Subcutaneous adipose tissue (tissue), 4 donors: ENCODE data around the gene TMEM256. TPM values are rescaled to one million over a fixed set of nuclear protein-coding genes. Genes with fewer than 3 reads are reported as not detected.

Experiments used
- CTCF ChIP-seq: fragments of 450-650 bp; IDR thresholded peaks from one replicate; pipeline ENCODE4 v1.5.1; 2016; ENCODE audit warnings: low read depth, mild to moderate bottlenecking, control low read depth, antibody characterized with exemption, moderate library complexity
- total RNA-seq, 4 donors: library from RNA; depleted of rRNA; stranded (reverse); fragments of >200 nt; gene quantifications; one replicate each; pipeline ENCODE4 v1.1.0, GENCODE V29; 2016

The TMEM256 gene
- total RNA-seq, 4 donors from 2014 or later, result 76.7 to 134 (median 109) TPM

GRCh38 chr17:7388856-7389255 lies 15.0 kb downstream of the TMEM256 start:
- no peak for TF ChIP-seq CTCF

- TF ChIP-seq CTCF, result no peak
Observed at GRCh38 chr17:7384489-7385081, 19.3 kb downstream of the TMEM256 start.

- TF ChIP-seq CTCF, result no peak
Observed at GRCh38 chr17:7383742-7384488, 20.0 kb downstream of the TMEM256 start.

GRCh38 chr17:7383371-7383741 lies 20.5 kb downstream of the TMEM256 start:
- no peak for TF ChIP-seq CTCF

- TF ChIP-seq CTCF, result no peak
Observed at GRCh38 chr17:7382901-7383300, 21.0 kb downstream of the TMEM256 start.

- TF ChIP-seq CTCF, result no peak
Observed at GRCh38 chr17:7380855-7381683, 22.8 kb downstream of the TMEM256 start, which contains the start of gene TNK1. Gene TNK1, plus strand, starts transcription at chr17:7381089. Its CDS starts 1,838 bp downstream, at chr17:7382927.

- TF ChIP-seq CTCF, result no peak
Observed at GRCh38 chr17:7380321-7380720, 23.6 kb downstream of the TMEM256 start.
